ENCODE measurements around the gene USP7.

DNA sequence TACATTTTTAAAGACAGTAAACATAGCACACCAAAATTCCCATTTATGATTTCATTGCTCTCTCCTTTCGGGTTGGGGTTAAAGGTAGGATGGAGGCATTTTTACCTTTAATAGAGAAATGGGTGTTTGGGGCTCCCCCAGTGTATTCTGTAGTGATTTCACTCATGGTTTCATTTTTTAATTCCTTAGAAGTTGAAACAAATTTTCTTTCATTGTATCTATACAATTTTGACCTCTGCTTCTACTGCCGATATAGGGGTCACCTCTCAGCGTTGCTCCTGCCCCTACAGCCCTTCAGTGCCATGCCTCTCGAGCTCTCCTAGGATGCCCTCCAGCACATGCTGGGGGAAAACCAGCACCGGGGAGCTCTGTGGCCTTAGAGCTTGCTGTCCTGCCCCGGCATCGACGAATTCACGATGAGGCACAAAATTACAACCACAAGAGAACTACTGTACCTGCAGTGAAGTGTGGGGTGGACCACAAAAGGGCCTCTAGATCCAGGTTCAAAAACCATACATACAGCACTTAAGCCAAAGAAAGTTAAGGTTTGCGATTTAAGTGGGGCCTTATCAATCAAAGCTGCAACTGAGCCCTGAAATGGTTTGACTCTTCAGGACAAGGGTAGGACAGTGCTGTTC lies 42.2 kb downstream of the USP7 start:
- TF ChIP-seq, protein P1, sequence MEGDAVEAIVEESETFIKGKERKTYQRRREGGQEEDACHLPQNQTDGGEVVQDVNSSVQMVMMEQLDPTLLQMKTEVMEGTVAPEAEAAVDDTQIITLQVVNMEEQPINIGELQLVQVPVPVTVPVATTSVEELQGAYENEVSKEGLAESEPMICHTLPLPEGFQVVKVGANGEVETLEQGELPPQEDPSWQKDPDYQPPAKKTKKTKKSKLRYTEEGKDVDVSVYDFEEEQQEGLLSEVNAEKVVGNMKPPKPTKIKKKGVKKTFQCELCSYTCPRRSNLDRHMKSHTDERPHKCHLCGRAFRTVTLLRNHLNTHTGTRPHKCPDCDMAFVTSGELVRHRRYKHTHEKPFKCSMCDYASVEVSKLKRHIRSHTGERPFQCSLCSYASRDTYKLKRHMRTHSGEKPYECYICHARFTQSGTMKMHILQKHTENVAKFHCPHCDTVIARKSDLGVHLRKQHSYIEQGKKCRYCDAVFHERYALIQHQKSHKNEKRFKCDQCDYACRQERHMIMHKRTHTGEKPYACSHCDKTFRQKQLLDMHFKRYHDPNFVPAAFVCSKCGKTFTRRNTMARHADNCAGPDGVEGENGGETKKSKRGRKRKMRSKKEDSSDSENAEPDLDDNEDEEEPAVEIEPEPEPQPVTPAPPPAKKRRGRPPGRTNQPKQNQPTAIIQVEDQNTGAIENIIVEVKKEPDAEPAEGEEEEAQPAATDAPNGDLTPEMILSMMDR (conservative IDR thresholded peaks at IDR 0.05; ENCODE audit: low read depth, low read length): no peak
- TF ChIP-seq EZH2 (IDR thresholded peaks at IDR 0.05; ENCODE audit: borderline replicate concordance, low read depth, low read length, poor library complexity, severe bottlenecking): no peak
